HK-2 (cell line): ENCODE measurements around the gene CFAP45.

Experiments used
- DNase-seq: peaks from one replicate; pipeline ENCODE4 v3.0.0-alpha.2; 2018; ENCODE audit not compliant: unreplicated experiment

CFAP45 gene

GRCh38 chr1:159923203-159924024 lies 23.4 kb upstream of the CFAP45 start:
- peak; percentile 82 for DNase-seq

- no peak for DNase-seq
These were observed 22.7 kb upstream of the CFAP45 start for GRCh38 chr1:159922511-159923202.

GRCh38 chr1:159921700-159922504 lies 21.9 kb upstream of the CFAP45 start:
- no peak for DNase-seq

- DNase-seq = no peak
These were observed 21.3 kb upstream of the CFAP45 start for GRCh38 chr1:159921251-159921650.

GRCh38 chr1:159920651-159921050 lies 20.7 kb upstream of the CFAP45 start:
- no peak for DNase-seq

- no peak for DNase-seq
These were observed 20.2 kb upstream of the CFAP45 start for GRCh38 chr1:159920202-159920601.

- no peak for DNase-seq
These were observed 19.4 kb upstream of the CFAP45 start for GRCh38 chr1:159919236-159919865.

GRCh38 chr1:159918352-159919200 lies 18.6 kb upstream of the CFAP45 start:
- DNase-seq = no peak

GRCh38 chr1:159917533-159918351 lies 17.8 kb upstream of the CFAP45 start:
- DNase-seq = no peak

GRCh38 chr1:159916242-159917051 lies 16.5 kb upstream of the CFAP45 start:
- DNase-seq = peak; percentile 84

GRCh38 chr1:159915571-159916241 lies 15.7 kb upstream of the CFAP45 start:
- no peak for DNase-seq

- no peak for DNase-seq
These were observed 14.5 kb upstream of the CFAP45 start for GRCh38 chr1:159914252-159915018.

- no peak for DNase-seq
These were observed 13.7 kb upstream of the CFAP45 start for GRCh38 chr1:159913451-159914192.

- DNase-seq = no peak
These were observed 11.5 kb upstream of the CFAP45 start for GRCh38 chr1:159911326-159912070.

GRCh38 chr1:159908031-159908940 lies 8.3 kb upstream of the CFAP45 start:
- DNase-seq = no peak
